Measurements from ENCODE around the gene EPAS1. TPM values are rescaled to one million over a fixed set of nuclear protein-coding genes. Genes with fewer than 3 reads are reported as not detected.

Gene EPAS1
- total and polyA plus RNA-seq, 2 of the 13 experiments (the other 11 are each of a cell fraction or from before 2014, with no cell fraction given) = 47.1 to 182 TPM

GRCh38 chr2:46306988-46307655 lies 9.9 kb downstream of the EPAS1 start (continued):
- peak; percentile 94 for TF ChIP-seq ARID3A (IDR thresholded peaks at IDR 0.05; ENCODE audit: low read depth, low read length)
- no peak for TF ChIP-seq ZNF792 (CRISPR knock-in tag; IDR thresholded peaks at IDR 0.05)
- TF ChIP-seq MLLT10 (CRISPR knock-in tag; IDR thresholded peaks at IDR 0.05) = no peak
- TF ChIP-seq HDAC2 (CRISPR knock-in tag; IDR thresholded peaks at IDR 0.05) = peak; percentile 94
- peak; percentile 70; the same call in 1 of the 2 replicates for TF ChIP-seq NR2C2 (CRISPR knock-in tag; IDR thresholded peaks at IDR 0.05; ENCODE audit: borderline replicate concordance)
- TF ChIP-seq CENPX (CRISPR knock-in tag; IDR thresholded peaks at IDR 0.05) = no peak
- no peak for TF ChIP-seq ZFP41 (CRISPR knock-in tag; IDR thresholded peaks at IDR 0.05; ENCODE audit: borderline replicate concordance)
- no peak for TF ChIP-seq TCF7L2 (IDR thresholded peaks at IDR 0.05; ENCODE audit: low read depth, low read length)
- TF ChIP-seq HES4 (CRISPR knock-in tag; IDR thresholded peaks at IDR 0.05; ENCODE audit: borderline replicate concordance) = no peak
- no peak for TF ChIP-seq DMTF1 (CRISPR knock-in tag; IDR thresholded peaks at IDR 0.05)
- peak; percentile 28; the same call in 1 of the 2 replicates for TF ChIP-seq CHD4 (IDR thresholded peaks at IDR 0.05; ENCODE audit: borderline replicate concordance, low read length)
- no peak; the same call in 1 of the 2 replicates for TF ChIP-seq ZNF414 (CRISPR knock-in tag; IDR thresholded peaks at IDR 0.05)
- TF ChIP-seq ARHGAP35 (CRISPR knock-in tag; IDR thresholded peaks at IDR 0.05; ENCODE audit: borderline replicate concordance) = no peak
- no peak for TF ChIP-seq ZBTB40 (IDR thresholded peaks at IDR 0.05)
- TF ChIP-seq ZBTB40 (CRISPR knock-in tag; IDR thresholded peaks at IDR 0.05) = peak; percentile 28; the same call in 1 of the 2 replicates
